SU-DHL-6 (cell line): ENCODE measurements around the gene ZFP64.

Source experiments
- H2AFZ ChIP-seq: fragments of 200-600 bp; sonication (generic); 2 replicates; pipeline ENCODE4 v1.6.1; 2014; ENCODE audit warnings: low read depth, mild to moderate bottlenecking, moderate library complexity, mixed read lengths, antibody characterized with exemption, low read length; ENCODE audit not compliant: severe bottlenecking
- H3F3A ChIP-seq: fragments of 200-600 bp; shearing (Covaris generic); 2 replicates; pipeline ENCODE4 v1.6.0; 2016; ENCODE audit warnings: antibody characterized with exemption, mild to moderate bottlenecking; ENCODE audit not compliant: insufficient read depth
- H3K27ac ChIP-seq: fragments of 200-600 bp; sonication (generic); 2 replicates; pipeline ENCODE4 v1.5.1; 2016; ENCODE audit warnings: low read depth, mild to moderate bottlenecking, low read length, moderate library complexity, mixed read lengths
- H3K27me3 ChIP-seq: fragments of 200-600 bp; sonication (generic), shearing (Covaris generic); 2 replicates; pipeline ENCODE4 v1.6.0; 2014; ENCODE audit warnings: mild to moderate bottlenecking, low read length
- H3K36me3 ChIP-seq: fragments of 200-600 bp; sonication (generic); 2 replicates; pipeline ENCODE4 v1.6.1; 2014; ENCODE audit warnings: mild to moderate bottlenecking, low read length, mixed read lengths
- H3K4me2 ChIP-seq: fragments of 300-600, 200-600 bp; shearing (Covaris generic), sonication (generic); 2 replicates; pipeline ENCODE4 v1.6.0; 2014; ENCODE audit warnings: low read length, low read depth, mild to moderate bottlenecking; ENCODE audit not compliant: poor library complexity, severe bottlenecking
- H3K4me3 ChIP-seq: fragments of 200-600 bp; sonication (generic); 2 replicates; pipeline ENCODE4 v1.5.1; 2014; ENCODE audit warnings: antibody characterized with exemption, low read length, mild to moderate bottlenecking, mixed read lengths; ENCODE audit not compliant: insufficient read depth, poor library complexity, severe bottlenecking
- H3K79me2 ChIP-seq: fragments of 200-600 bp; sonication (generic); 2 replicates; pipeline ENCODE4 v1.6.1; 2014; ENCODE audit warnings: mild to moderate bottlenecking, low read length, moderate library complexity; ENCODE audit not compliant: insufficient read depth
- H3K9ac ChIP-seq: fragments of 200-600 bp; sonication (generic); 2 replicates; pipeline ENCODE4 v1.7.0; 2014; ENCODE audit warnings: mild to moderate bottlenecking, low read length
- H3K9me2 ChIP-seq: fragments of 200-600 bp; sonication (generic); replicated peaks from 2 replicates; pipeline ENCODE4 v1.6.1; 2014; ENCODE audit warnings: low read length; ENCODE audit not compliant: insufficient read depth
- H3K9me3 ChIP-seq: fragments of 200-600 bp; sonication (generic); 2 replicates; pipeline ENCODE4 v1.6.1; 2014; ENCODE audit warnings: low read length, mixed read lengths; ENCODE audit not compliant: insufficient read depth
- H4K20me1 ChIP-seq: fragments of 200-600 bp; sonication (generic); 2 replicates; pipeline ENCODE4 v1.6.1; 2014; ENCODE audit warnings: low read depth, mild to moderate bottlenecking, antibody characterized with exemption, low read length, moderate library complexity, mixed read lengths
- EZH2phosphoT487 ChIP-seq: fragments of 200-600 bp; sonication (generic), shearing (Covaris generic); conservative IDR thresholded peaks from 2 replicates; pipeline ENCODE4 v1.6.1; 2018; ENCODE audit warnings: mild to moderate bottlenecking, antibody characterized with exemption, low read length, moderate library complexity, mixed read lengths
- TF ChIP-seq, protein P1 (sequence below): fragments of 200-600 bp; sonication (generic); IDR thresholded peaks from one replicate; pipeline ENCODE4 v1.5.1; 2017; ENCODE audit warnings: antibody characterized with exemption, mild to moderate bottlenecking, low read length, moderate library complexity; ENCODE audit not compliant: insufficient read depth, poor library complexity, severe bottlenecking

The ZFP64 gene

DNA sequence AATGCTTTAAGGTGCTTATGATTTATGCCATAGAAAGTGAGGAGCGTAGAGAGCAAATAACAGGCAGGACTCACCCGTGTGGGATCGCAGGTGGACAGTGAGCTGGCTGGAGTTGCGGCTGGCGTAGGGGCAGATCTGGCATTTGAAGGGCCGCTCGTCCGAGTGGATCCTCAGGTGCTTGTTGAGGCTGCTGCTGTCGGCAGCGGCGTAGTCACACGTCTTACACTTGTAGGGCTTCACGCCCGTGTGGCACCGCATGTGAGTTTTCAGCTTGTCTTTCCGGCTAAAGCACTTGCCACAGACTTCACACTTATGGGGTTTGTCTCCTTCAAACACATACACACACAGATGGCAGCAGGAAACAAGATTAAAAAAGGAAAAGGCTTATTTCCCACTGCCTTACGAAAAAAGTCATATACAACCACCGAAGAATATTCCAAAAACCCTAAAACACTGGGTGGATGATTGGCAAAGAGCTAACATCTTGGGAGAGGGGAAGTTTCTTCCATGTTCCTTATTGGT lies 31.5 kb downstream of the ZFP64 start:
- Histone ChIP-seq H3F3A (no peaks in the 10 kb centered on the region), H3K27me3 (no peaks in the 10 kb centered on the region), H3K4me3 (no peak overlapping the region), H3K79me2 (no peaks in the 10 kb centered on the region), H3K9me3 (no peaks in the 10 kb centered on the region), H3K9me2 (no peaks in the 10 kb centered on the region), H3K4me2 (no peak overlapping the region), H4K20me1 (no peaks in the 10 kb centered on the region), H2AFZ (no peak overlapping the region), H3K27ac (no peak overlapping the region), H3K36me3 (peaks cover 7% of the 10 kb centered on the region; the same call in 1 of the 2 replicates), H3K9ac (no peak overlapping the region)
- TF ChIP-seq, protein P1, sequence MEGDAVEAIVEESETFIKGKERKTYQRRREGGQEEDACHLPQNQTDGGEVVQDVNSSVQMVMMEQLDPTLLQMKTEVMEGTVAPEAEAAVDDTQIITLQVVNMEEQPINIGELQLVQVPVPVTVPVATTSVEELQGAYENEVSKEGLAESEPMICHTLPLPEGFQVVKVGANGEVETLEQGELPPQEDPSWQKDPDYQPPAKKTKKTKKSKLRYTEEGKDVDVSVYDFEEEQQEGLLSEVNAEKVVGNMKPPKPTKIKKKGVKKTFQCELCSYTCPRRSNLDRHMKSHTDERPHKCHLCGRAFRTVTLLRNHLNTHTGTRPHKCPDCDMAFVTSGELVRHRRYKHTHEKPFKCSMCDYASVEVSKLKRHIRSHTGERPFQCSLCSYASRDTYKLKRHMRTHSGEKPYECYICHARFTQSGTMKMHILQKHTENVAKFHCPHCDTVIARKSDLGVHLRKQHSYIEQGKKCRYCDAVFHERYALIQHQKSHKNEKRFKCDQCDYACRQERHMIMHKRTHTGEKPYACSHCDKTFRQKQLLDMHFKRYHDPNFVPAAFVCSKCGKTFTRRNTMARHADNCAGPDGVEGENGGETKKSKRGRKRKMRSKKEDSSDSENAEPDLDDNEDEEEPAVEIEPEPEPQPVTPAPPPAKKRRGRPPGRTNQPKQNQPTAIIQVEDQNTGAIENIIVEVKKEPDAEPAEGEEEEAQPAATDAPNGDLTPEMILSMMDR: no peak
- no peak for TF ChIP-seq EZH2phosphoT487

DNA sequence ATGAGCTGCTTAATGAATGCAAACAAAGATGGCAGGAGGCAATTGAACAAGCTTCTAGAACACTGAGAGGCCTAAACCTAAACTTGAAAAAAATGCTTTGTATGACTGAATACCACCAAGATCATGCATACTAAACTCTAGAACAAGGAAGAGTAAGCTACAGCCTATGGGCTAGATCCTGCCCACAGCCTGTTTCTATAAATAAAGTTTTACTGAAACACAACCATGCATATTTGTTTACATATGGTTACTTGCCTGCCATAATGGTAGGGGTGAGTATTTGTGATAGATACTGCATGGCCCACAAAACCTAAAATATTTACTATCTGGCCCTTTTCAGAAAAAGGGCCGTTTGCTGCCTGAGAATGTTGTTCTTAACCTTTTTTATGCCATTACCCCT lies 37.0 kb downstream of the ZFP64 start:
- H3K27ac ChIP-seq: no peak overlapping the region
- no peaks in the 10 kb centered on the region for H3F3A ChIP-seq
- no peaks in the 10 kb centered on the region for H3K79me2 ChIP-seq
- no peaks in the 10 kb centered on the region; the same call in 1 of the 2 replicates for H4K20me1 ChIP-seq
- TF ChIP-seq EZH2phosphoT487: no peak
- TF ChIP-seq, protein P1: no peak
- no peaks in the 10 kb centered on the region for H3K9me2 ChIP-seq
- no peaks in the 10 kb centered on the region for H3K27me3 ChIP-seq
- peaks cover 5% of the 10 kb centered on the region; the same call in 1 of the 2 replicates for H3K36me3 ChIP-seq
- H3K9me3 ChIP-seq: no peaks in the 10 kb centered on the region
- no peak overlapping the region for H3K4me2 ChIP-seq
- H3K4me3 ChIP-seq: no peak overlapping the region
- no peak overlapping the region for H2AFZ ChIP-seq
- no peak overlapping the region for H3K9ac ChIP-seq

DNA sequence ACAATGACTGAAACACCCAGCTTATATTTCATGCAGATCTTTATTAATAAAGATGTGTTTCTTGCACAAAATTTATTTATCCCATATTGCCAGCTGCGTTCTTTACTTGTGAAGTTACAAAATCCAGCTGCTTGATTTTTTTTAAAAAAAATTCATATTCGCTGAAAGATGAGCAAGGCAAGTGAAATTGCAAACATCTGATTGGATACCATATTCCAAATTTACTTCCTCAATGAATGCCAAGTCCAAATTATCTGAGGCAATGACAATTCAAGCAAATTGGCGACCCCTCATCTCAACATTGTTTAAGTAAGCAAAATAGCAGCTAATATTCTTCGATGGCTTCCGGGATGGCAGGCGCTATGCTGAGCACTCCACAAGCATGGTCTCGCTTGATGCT lies 37.7 kb downstream of the ZFP64 start:
- H3K9me3 ChIP-seq: no peaks in the 10 kb centered on the region
- H3K27ac ChIP-seq: no peak overlapping the region
- H4K20me1 ChIP-seq: no peaks in the 10 kb centered on the region; the same call in 1 of the 2 replicates
- no peak overlapping the region for H3K9ac ChIP-seq
- no peaks in the 10 kb centered on the region for H3K79me2 ChIP-seq
- H3K4me3 ChIP-seq: no peak overlapping the region
- no peaks in the 10 kb centered on the region for H3K9me2 ChIP-seq
- TF ChIP-seq EZH2phosphoT487: no peak
- TF ChIP-seq, protein P1: no peak
- H3K27me3 ChIP-seq: no peaks in the 10 kb centered on the region
- H2AFZ ChIP-seq: no peak overlapping the region
- H3K36me3 ChIP-seq: peaks cover 3% of the 10 kb centered on the region; the same call in 1 of the 2 replicates
- no peaks in the 10 kb centered on the region for H3F3A ChIP-seq
- H3K4me2 ChIP-seq: no peak overlapping the region
